ENCODE data around the gene MRPL43. TPM values are rescaled to one million over a fixed set of nuclear protein-coding genes. Genes with fewer than 3 reads are reported as not detected.

Gene MRPL43
- polyA plus RNA-seq, 4 donors = 93.1 to 135 (median 94.8) TPM

GRCh38 chr10:101020427-101021075, 33.3 kb upstream of the MRPL43 start:
- no peak for DNase-seq (ENCODE audit: low read depth in 4 of 4, low spot score in 3 of 4)

GRCh38 chr10:101019440-101019703, 32.1 kb upstream of the MRPL43 start:
- no peak for DNase-seq (ENCODE audit: low read depth in 4 of 4, low spot score in 3 of 4)

- DNase-seq (ENCODE audit: low read depth in 4 of 4, low spot score in 3 of 4) = no peak
Measured at GRCh38 chr10:101018600-101019439, 31.5 kb upstream of the MRPL43 start.

- DNase-seq (ENCODE audit: low read depth in 4 of 4, low spot score in 3 of 4) = no peak
Measured at GRCh38 chr10:101018118-101018599, 30.9 kb upstream of the MRPL43 start.

- no peak for DNase-seq (ENCODE audit: low read depth in 4 of 4, low spot score in 3 of 4)
Measured at GRCh38 chr10:101016814-101017213, 29.5 kb upstream of the MRPL43 start.

- no peak for DNase-seq (ENCODE audit: low read depth in 4 of 4, low spot score in 3 of 4)
Measured at GRCh38 chr10:101015582-101015973, 28.3 kb upstream of the MRPL43 start.

GRCh38 chr10:101014966-101015581, 27.8 kb upstream of the MRPL43 start:
- DNase-seq (ENCODE audit: low read depth in 4 of 4, low spot score in 3 of 4) = no peak

- DNase-seq (ENCODE audit: low read depth in 4 of 4, low spot score in 3 of 4) = peak in 1 of 4 donors; percentile 38
Measured at GRCh38 chr10:101014230-101014884, 27.1 kb upstream of the MRPL43 start.

GRCh38 chr10:101013365-101013825, 26.1 kb upstream of the MRPL43 start:
- no peak for DNase-seq (ENCODE audit: low read depth in 4 of 4, low spot score in 3 of 4)

- DNase-seq (ENCODE audit: low read depth in 4 of 4, low spot score in 3 of 4) = peak in 2 of 4 donors; percentile 71 to 79
Measured at GRCh38 chr10:101012525-101013364, 25.4 kb upstream of the MRPL43 start.

- no peak for DNase-seq (ENCODE audit: low read depth in 4 of 4, low spot score in 3 of 4)
Measured at GRCh38 chr10:101011517-101012423, 24.5 kb upstream of the MRPL43 start.

- DNase-seq (ENCODE audit: low read depth in 4 of 4, low spot score in 3 of 4) = no peak
Measured at GRCh38 chr10:101010329-101010728, 23.0 kb upstream of the MRPL43 start.

GRCh38 chr10:101008823-101009423, 21.6 kb upstream of the MRPL43 start:
- DNase-seq (ENCODE audit: low read depth in 4 of 4, low spot score in 3 of 4) = no peak

- no peak for DNase-seq (ENCODE audit: low read depth in 4 of 4, low spot score in 3 of 4)
Measured at GRCh38 chr10:101007915-101008822, 20.9 kb upstream of the MRPL43 start.

GRCh38 chr10:101007099-101007711, 19.9 kb upstream of the MRPL43 start:
- DNase-seq (ENCODE audit: low read depth in 4 of 4, low spot score in 3 of 4) = no peak

- no peak for DNase-seq (ENCODE audit: low read depth in 4 of 4, low spot score in 3 of 4)
Measured at GRCh38 chr10:101006593-101007098, 19.3 kb upstream of the MRPL43 start.

All from right renal pelvis (tissue), 4 donors.